HG03457 (cell line): ENCODE results near the gene TBC1D5.
A peak's percentile ranks its signal among the peaks of the same experiment; 100 is the strongest.

Experiments used
- ATAC-seq: cut with Tn5 transposase; IDR thresholded peaks from one replicate; pipeline ENCODE4 v1.9.1; 2021; ENCODE audit warnings: moderate number of reproducible peaks; ENCODE audit not compliant: unreplicated experiment

Gene TBC1D5

GRCh38 chr3:17602126-17602525 is 140.3 kb downstream of the TBC1D5 start:
- no peak for ATAC-seq

DNA sequence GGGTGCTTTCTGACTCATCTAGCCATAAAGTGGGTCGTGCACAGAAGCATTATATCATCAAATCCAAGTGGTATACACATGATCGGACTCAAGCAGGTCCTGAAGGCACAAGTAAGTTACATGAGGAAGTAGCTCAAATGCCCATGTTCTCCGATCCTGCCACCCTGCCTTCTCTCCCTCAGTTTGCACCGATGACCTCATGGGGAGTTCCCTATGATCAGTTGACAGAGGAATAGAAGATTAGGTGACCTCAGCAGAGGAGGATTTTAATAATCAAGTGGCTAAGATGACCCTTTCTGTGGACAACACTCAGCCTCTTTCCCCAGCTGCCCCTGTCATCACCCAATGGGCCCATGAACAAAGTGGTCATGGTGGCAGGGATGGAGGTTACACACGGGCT is 149.5 kb downstream of the TBC1D5 start:
- no peak for ATAC-seq

DNA sequence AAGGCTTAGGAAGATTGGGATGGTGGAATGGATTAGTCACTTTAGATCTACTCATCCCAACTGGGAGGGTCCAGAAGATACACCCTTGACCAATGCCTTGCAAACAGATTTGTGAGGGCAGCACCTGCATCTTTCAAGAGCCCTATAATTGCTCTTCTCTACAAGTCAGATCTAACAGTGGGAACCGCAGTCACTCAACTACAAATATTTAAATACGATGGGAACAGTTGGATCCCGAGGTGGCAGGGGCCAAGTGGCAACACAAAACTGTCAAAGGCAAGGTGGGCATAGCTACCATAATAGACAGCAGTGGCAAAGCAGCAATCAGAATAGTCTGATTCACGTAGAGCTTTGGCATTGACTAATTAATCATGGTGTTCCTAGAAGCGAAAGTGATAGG is 152.0 kb downstream of the TBC1D5 start:
- no peak for ATAC-seq

- no peak for ATAC-seq
These were observed 152.5 kb downstream of the TBC1D5 start for GRCh38 chr3:17589888-17590287.

DNA sequence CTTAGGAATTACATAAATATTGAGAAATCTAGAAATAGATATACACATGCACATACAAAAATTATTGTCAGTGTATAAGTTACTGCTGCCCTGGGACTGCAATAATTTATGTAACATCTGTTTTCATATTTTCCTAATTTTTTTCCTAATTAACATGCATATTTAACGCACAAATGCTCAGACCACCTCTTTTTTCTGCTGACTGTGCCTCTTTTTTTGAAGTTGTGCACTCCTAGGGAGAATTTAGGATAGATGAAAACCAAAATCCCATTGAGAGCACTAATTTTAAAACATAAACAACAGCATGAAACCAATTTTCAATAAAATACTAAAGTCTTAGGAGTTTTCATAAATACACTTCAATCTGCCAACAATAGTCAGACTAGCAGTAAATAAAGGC is 154.0 kb downstream of the TBC1D5 start:
- ATAC-seq, result no peak

DNA sequence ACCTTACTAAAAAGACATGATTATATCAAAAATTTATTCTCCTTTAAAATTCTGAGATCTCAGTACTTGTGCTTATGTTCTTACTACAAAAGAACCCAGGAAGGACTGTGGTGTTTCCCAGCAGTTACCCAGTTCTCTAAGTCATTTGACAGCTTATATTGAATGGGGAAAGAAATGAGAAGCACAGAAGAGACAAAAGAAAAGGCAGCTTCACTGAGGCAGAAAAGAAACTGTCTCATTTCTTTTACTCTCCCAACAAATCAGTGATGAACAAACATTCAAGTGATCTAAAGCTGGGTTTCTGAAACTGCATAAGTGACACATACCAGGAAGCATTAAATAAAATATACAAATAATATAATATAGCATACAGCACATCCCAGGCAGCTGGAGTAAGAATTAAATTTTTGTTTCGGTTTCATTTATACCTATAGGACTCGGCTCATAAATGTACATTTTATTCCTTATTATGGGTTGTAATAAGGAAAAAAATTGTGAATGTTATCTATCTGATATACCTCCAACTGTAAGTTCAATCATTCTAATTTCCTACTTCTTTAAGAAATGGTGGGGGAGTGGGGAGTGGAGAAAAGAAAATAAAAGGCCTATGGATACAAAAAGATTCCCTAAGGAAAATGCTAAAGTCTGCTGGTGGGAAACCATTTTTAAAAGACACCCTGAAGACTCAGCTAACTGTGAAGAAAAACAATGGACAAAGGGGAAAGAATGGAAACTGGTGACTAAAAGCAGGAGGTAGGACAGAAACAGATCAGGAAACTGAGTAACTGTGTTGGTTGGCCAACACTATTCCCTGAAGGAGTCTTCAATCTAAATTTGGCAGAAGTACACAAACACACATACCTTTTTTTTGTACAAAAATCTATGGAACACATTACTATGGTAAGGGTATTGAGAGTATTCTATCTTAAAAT is 156.8 kb downstream of the TBC1D5 start:
- no peak for ATAC-seq

- no peak for ATAC-seq
These were observed 158.4 kb downstream of the TBC1D5 start for GRCh38 chr3:17584066-17584465.

- no peak for ATAC-seq
These were observed 158.9 kb downstream of the TBC1D5 start for GRCh38 chr3:17583530-17583929.

DNA sequence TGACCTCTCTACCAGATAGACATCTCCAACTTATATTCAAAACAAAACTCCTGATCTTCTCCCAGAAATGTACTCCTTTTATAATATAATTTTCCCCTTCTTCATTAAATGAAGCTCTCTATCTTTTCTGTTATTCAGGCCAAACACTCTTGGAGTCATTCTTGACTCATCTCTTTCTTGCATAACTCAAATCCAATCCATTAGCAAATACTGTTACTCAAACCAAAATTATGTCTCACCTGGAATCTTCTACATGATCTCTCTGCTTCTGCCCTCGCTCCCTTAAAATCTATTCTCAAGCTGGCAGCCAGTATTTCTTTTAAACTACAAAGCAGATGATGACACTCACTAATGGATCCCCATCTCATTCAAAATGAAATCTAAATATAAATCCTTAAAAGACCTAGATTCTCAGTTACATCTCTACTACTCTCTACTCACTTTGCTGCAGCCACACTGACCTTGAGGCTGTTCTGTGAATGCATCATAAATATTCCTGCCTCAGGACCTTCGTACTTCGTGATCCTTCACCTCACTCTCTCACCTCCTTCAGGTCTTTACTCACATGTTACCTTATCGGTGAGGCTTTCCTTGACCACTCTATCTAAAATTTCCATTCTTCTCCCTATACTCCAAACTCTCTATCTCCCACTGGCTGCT is 160.9 kb downstream of the TBC1D5 start:
- ATAC-seq, result no peak

DNA sequence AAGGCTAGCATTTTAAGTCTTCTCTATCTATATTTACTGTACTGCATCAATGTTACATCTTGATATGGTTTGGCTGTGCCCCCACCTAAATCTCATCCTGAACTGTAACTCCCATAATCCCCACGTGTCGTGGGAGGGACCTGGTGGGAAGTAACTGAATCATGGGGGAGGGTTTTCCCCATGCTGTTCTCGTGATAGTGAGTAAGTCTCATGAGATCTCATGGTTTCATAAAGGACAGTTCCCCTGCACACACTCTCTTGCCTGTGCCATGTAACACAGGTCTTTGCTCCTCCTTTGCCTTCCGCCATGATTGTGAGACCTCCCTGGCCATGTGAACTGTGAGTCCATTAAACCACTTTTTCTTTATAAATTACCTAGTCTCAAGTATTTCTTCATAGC is 161.5 kb downstream of the TBC1D5 start:
- ATAC-seq, result no peak

GRCh38 chr3:17579289-17580031 is 163.0 kb downstream of the TBC1D5 start:
- peak; percentile 97 for ATAC-seq

- ATAC-seq, result no peak
These were observed 164.5 kb downstream of the TBC1D5 start for GRCh38 chr3:17577796-17578520.

DNA sequence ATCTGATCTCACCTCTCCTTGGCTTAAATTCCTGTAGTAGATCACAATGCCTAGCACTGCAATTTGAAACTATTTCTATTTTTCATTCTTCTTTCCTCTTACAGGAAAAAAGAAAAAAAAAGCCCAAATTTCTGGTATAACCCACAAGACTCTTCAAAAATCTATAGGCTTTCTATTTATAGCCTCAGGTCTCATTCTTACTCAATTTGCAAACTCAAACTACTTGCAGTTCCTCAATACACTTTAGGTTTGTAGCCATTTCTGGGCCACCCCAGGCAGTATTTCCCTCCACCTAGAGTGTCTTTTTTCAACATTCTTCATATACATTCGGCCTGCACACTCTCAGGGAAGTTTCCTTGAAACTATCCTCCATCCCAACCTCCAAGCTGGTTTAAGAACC is 169.0 kb downstream of the TBC1D5 start:
- ATAC-seq, result peak; percentile 91

DNA sequence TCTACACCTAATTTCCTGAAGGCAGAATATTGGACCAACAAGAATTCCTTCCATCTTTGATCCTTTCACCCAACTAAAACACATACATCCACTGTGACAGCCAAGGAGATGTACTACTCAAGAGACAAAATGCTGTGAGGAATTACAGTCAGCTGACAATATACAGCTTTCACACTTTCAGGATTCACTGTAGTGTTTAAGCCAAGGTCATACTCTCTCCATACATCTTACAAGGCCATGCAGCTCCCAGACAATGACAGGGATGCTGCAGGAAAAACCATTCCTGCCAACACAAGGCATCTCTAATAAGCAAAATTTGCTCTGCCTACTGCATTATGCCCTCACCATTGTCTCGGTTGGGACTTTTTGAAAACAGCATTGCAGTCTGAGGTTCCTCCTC is 170.7 kb downstream of the TBC1D5 start:
- ATAC-seq, result no peak

GRCh38 chr3:17562845-17563244 is 179.6 kb downstream of the TBC1D5 start:
- no peak for ATAC-seq

DNA sequence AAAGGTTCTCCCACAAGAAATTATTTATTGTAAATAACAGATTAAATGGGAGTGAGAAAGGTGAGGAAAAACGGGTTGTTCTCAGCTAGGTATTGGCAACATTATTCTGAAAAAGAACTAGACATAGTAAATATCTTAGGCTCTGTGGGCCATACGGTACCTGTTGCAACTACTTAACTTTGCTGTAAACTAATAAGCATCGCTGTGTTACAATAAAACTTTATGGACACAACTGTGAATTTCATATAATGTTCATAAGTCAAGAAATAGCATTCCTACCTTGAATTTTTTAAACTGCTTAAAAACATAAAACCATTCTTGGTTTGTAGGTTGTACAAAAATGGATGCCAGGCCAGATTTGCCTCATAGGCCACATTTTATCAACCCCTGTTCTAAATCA is 183.9 kb downstream of the TBC1D5 start:
- no peak for ATAC-seq

DNA sequence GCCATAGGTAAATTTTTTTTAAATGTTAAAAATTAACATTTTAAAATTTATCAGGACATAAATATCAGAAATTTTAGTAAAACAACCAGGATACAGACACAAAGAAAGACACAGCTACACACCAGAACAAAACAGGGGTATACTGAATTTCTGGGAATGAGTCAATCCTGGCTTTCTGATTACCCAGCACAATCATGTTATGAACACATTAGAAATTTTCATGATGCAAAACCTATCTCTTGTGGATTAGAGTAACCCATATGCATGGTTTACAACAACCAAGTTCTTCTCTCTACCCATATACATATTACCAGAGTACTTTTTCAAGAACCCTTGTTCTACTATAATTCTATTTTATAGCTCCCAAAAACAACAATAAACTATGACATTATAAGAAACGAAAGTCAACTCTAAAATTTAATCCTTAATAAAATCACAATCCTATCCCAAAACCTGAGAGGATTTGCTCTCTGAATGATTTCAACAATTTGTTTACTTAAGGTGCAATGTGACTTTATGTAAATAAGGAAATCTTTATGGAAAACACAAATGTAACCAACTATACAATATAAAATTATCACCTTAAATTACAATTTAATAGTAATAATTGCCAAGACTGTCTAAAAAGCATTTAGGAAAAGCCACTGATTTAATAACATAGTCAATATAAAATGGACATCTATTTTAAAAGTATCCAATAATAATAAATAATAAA is 184.5 kb downstream of the TBC1D5 start:
- no peak for ATAC-seq

DNA sequence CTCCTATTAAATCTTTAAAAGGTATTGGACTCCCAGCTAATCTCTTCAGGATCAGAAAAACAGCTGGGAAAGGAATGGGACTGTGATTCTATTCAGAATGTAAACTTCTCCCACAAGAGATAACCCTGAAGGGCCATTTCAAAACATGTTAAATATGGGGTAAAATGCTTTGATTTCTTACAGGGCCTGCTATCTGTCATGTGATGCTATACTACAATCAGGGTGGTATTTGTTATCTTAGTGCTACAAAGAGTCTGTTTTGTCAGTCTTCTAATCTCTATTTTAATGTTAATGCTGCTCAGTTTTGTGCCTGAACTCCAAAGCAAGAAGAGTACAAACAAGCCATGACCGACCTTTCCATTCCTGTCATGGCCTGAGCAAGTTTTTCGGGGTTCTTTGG is 186.9 kb downstream of the TBC1D5 start:
- ATAC-seq, result no peak

- ATAC-seq, result no peak
These were observed 188.4 kb downstream of the TBC1D5 start for GRCh38 chr3:17554078-17554477.

GRCh38 chr3:17553080-17553479 is 189.4 kb downstream of the TBC1D5 start:
- no peak for ATAC-seq
